GM19438 (cell line): Measurements from ENCODE around the gene ALOXE3.
"Not testable (repeated sequence)": the region's sequence is repeated elsewhere in the genome, so short reads cannot be mapped to it uniquely, and the experiment has no call there.

ENCODE experiments used
- ATAC-seq: cut with Tn5 transposase; IDR thresholded peaks from one replicate; pipeline ENCODE4 v1.9.1; 2021; ENCODE audit warnings: low read depth; ENCODE audit not compliant: unreplicated experiment

ALOXE3 gene

DNA sequence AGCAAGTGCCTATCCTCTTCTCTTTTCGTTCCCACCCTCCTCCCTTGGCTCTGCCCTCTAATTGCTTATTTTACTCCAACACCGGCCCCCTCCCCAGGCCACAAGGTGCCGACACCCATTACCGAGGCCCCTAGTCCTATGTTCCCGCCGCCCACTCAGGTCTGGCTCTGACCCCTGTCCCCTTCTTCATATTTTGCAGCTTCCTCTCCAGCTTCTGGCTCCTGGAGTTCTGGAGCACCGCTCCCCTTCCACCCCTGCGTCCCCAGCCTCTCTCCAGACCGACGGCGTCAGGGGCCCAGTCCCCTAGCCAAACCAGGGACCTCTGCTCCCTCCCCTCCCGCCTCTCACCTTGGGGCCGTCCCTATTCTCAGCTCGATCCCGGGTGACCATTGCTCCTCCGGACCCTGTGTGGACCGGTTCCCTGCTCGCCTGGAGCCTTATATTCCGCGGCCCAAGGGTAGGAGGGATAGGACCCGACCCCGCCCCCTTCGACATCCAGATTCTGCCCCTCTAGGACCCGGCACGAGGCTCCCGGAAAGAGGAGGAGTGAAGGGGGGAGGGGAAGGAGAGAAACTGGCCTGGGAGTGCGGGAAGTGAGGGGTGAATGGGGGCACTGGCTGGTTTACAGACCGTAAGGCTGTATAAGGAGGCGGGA is 5.5 kb upstream of the ALOXE3 start, which contains the start of gene HES7:
TSS of gene HES7 (minus strand) at position 412 of the 655 bp plus-strand sequence. CDS start at position 390, 22 bp downstream.
- no peak for ATAC-seq

DNA sequence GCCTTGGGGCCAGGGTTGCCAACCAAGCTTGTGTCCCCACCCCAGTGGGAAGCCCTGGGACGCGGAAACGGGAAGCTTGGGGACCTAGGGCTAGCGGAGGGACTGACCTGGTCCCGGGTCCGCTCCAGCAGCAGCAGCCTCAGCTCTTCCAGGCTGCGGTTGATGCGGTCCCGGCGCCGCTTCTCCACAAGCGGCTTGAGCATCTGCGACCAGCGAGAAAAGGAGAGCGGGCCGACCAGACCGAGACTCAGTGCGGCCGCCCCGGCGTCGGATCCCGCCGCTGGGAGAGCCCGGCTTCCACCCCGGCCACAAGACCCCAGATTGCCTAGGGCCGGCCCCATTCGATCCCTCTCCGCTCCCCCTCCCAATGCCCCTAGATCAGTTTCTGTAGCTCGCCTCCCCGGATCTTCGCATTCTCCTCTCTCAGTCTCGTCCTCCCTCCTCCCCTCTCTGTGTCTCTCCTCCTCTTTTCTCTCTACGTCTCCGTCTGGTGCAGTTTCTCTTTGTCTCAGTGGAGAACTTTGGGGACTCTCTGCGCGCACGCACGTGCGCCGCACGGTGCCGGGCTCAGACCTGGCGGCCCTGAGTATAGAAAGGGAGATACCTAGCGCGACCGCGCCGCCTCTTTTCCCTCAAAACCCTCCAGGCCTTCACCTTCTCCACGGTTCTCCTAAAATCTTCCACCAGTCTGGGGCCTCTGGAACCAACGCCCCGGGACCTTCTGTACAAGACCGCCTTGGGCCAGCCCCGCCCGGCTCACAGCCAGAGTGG is 4.8 kb upstream of the ALOXE3 start:
- no peak for ATAC-seq

DNA sequence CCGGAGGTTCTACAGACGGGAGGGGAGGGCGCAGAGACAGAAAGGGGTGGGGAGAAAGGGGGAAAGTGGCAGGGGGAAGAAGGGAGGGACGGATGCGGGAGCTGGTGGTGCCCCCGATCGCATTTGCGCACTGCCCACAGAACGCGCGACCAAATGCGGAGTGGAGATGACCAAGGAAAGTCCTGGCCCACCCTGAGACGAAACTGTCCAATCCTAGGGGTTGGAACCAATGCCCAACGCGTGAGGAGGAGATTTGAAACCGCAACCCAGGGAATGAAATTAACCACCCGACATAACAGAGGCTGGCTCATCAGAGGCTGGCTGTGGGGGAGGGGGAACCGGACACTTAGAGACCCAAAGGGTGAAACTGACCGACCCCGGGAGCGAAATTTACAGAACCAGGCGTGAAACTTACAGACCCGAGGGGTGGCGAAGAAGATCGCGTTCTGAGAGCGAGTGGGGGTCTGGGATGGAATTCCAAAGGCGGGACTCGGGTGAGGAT is 4.2 kb upstream of the ALOXE3 start:
- no peak for ATAC-seq

DNA sequence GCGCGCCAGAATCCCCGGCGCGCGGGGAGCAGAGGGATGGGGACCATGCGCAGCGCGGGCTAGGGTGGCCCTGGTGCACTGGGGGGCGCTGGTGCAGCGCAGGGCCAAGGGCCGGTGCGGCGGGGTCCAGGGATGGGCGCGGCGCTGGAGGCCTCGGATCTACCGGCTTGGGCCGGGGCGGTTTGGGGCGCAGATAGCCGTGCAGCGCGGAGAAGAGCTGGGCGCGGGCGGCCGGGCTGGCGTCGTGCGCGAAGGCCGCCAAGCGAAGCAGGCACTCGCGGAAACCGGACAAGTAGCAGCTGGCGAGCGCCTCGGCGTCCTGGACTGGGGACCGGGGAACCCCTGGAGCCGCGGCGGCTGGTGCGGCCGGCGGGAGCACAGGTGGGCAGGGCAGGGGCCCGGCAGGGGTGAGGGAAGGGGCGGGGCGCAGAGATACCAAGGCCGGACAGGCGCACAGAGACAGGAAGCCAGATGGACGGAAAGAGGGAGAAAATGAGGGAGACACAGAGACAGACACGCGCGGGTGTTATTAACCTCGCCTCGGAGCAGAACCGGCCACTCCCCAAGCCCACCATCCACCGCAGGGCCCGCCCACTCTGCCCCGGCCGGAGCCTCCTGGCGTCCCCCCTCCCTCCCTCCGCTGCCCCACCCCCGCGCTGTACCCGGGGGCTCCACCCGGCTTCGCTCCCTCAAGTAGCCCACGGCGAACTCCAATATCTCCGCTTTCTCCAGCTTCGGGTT is 3.5 kb upstream of the ALOXE3 start:
- no peak for ATAC-seq

- ATAC-seq = no peak
Observed at GRCh38 chr17:8121407-8121680, 3.0 kb upstream of the ALOXE3 start.

DNA sequence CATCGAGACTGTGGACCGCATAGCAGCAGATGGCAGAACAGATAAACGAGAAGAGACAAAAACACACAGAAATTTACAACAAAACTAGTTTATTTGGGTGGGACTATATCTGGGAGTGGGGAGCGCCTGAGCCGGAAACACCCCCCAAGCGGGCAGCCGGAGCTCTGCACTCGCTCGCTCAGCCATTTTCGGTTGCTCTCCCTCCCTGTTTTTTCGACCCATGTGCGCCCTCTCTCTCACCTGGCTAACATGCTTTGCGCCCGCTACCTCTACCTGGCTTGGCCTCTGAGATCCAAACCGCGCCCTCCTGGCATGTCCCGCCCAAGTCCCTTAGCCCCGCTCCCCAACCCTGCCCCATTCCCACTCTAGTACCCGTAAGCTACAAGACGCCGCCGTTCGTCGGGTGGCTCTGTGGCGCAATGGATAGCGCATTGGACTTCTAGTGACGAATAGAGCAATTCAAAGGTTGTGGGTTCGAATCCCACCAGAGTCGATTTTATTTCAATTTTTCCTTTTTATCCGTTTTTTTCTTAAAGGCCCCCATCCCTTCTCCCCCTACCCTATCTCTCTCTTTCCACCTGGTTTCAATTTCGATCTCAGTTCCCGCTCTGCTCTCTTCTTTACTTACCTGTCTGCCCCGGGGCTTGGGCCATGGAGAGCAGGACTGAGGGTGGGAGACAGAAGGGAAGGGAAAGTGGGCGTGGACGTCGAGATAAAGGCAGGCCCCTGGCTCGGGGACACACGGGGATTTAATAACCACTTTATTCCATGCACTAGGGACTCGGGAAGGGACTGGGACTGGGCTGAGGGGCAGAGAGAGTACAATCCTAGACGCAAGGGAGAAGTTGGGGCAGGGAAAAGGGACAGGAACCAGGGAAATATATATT is 2.4 kb upstream of the ALOXE3 start:
- ATAC-seq = no peak

DNA sequence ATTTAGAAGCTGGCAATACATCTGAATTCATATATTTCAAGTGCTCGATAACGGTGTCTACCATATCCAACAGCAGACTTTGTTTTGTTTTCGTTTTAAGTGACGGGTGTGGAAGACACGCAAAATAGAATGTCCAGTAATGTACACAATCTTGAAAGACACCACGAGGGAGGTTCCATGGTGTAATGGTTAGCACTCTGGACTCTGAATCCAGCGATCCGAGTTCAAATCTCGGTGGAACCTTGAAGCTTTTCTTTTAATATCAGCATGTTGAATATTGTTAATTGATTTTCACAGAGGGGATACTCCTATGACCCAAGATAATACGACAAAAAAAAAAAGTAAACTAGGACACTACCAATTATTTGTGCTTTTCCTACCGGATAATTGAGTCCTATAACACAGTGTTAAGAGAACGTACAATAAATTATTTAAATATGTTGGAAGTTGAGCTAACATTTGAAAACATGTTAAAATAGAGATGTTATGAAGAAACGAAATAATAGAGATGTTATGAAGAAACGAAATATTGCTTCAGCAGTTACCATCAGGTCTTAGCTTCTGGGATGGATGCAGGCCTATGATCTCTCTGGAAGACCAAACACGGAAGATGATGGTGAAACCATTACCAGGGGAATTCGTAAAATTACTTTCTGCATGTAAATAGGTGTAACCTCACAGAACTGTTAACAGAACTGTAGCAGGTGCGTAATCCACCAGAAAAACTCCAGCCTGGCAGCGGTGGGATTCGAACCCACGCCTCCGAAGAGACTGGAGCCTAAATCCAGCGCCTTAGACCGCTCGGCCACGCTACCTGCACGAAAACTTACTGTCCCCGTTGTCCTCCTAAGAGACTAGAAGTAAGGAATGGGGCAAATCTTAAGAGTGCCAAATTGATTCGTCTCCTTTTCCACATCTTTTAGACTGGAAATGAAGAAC is 1.5 kb upstream of the ALOXE3 start:
- ATAC-seq = no peak

GRCh38 chr17:8118769-8119580 is 661 bp upstream of the ALOXE3 start:
- ATAC-seq = peak; percentile 39

GRCh38 chr17:8117367-8117979 is 841 bp downstream of the ALOXE3 start:
- ATAC-seq = no peak

DNA sequence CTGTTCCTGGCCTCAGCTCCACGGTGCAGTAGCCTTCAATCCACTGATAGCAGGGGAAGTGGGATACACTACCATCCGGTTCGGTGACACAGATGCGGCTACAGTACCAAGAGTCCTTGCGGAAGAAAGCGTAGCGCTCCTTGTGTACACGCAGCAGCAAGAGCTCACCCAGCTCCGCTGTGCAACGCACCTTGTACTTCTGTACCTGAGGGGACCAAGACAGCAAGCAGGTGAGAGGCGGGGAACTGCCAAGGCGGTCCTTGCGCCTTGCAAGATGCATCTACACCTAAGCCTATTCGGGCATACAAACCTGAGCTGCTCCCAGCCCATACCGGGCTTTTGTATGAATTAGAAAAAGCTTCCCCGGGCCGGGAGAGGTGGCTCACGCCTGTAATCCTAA is 1.5 kb downstream of the ALOXE3 start:
- ATAC-seq = no peak

- ATAC-seq = no peak
Observed at GRCh38 chr17:8110907-8111306, 7.4 kb downstream of the ALOXE3 start.

DNA sequence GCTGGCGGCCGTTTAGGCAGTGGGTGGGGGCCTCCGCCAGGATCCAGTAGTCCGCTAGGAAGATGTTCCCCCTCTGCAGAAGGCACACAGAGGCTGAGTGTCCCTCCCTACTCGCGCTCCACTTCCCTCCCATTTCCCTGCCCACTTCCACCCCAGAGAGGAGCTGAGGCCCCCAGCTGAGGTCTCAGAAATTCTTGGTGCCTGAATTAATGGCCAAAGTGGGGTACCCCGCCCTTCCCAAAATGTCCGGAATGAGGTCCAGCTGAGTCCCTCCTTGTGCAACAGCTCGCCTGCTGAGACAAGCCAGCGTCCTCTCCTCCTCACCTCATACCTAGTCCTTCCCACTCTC is 7.9 kb downstream of the ALOXE3 start:
- ATAC-seq = no peak

GRCh38 chr17:8109661-8110455 is 8.5 kb downstream of the ALOXE3 start:
- no peak for ATAC-seq

- no peak for ATAC-seq
Observed at GRCh38 chr17:8108972-8109660, 9.2 kb downstream of the ALOXE3 start.

GRCh38 chr17:8106980-8107379 is 11.3 kb downstream of the ALOXE3 start:
- ATAC-seq = not testable (repeated sequence)

GRCh38 chr17:8105957-8106398 is 12.3 kb downstream of the ALOXE3 start:
- ATAC-seq = no peak

- no peak for ATAC-seq
Observed at GRCh38 chr17:8104911-8105310, 13.4 kb downstream of the ALOXE3 start.
